Endothelial cell of umbilical vein (primary cell): Measurements from ENCODE around the gene FOXN1. TPM values are rescaled to one million over a fixed set of nuclear protein-coding genes. Genes with fewer than 3 reads are reported as not detected.

Experiments
- BruUV-seq: library from RNA; stranded (reverse); fragments of 400-500 nt; replicated peaks from 2 replicates; lab custom pipeline; 2021; lab: Mats Ljungman, UMichigan
- CTCF ChIA-PET: fragments of 300-600, 350-600 bp; sonication (Branson Sonifier 250); formaldehyde crosslinking; loops from one replicate; lab custom pipeline; 2021; ENCODE audit warnings: antibody characterized with exemption, inconsistent platforms; lab: Charles Lee
- POLR2A ChIA-PET: fragments of 300-600, 350-600 bp; sonication (Branson Sonifier 250); formaldehyde crosslinking; loops from one replicate; lab custom pipeline; 2021; ENCODE audit warnings: antibody characterized with exemption, inconsistent platforms; lab: Charles Lee
- DNase-seq: peaks from one replicate; pipeline ENCODE4 v3.0.0-alpha.2; 2011; ENCODE audit warnings: low read depth, low spot score
- FAIRE-seq: peaks from 2 replicates; lab custom pipeline; 2011; peaks lifted over from hg19 to GRCh38; lab: Jason Lieb, UNC
- H2AFZ ChIP-seq: 2 replicates; pipeline ENCODE4 v1.6.0; 2012; ENCODE audit warnings: low read depth, low read length, control low read depth, inconsistent platforms
- H3K27ac ChIP-seq: 2 replicates; pipeline ENCODE4 v1.5.1; 2011; ENCODE audit warnings: low read depth, mild to moderate bottlenecking, control low read depth, low read length, moderate library complexity; ENCODE audit not compliant: insufficient read depth
- H3K27me3 ChIP-seq, 2 experiments: 2 replicates each; pipeline versions ENCODE4 v1.6.0 to v1.6.1; 2011; ENCODE audit warnings: low read length in 2 of 2, mixed read lengths in 1 of 2; ENCODE audit not compliant: control insufficient read depth in 2 of 2, insufficient read depth in 2 of 2
- H3K36me3 ChIP-seq, 2 experiments: 2 replicates in 1 of 2; 3 replicates in 1 of 2; pipeline ENCODE4 v1.5.1; 2011; ENCODE audit warnings: low read length in 2 of 2, mild to moderate bottlenecking in 1 of 2, moderate library complexity in 1 of 2; ENCODE audit not compliant: control insufficient read depth in 2 of 2, insufficient read depth in 2 of 2; ENCODE audit errors: extremely low read depth in 1 of 2
- H3K4me1 ChIP-seq: 3 replicates; pipeline ENCODE4 v1.5.1; 2011; ENCODE audit warnings: mild to moderate bottlenecking, low read length; ENCODE audit not compliant: control insufficient read depth, insufficient read depth; ENCODE audit errors: extremely low read depth
- H3K4me2 ChIP-seq: 2 replicates; pipeline ENCODE4 v1.6.1; 2011; ENCODE audit warnings: low read length, control low read depth, mixed read lengths; ENCODE audit not compliant: insufficient read depth
- H3K4me3 ChIP-seq, 3 experiments: fragments of 200-600 bp in 1 of 3; sonication (generic), shearing (Covaris generic) in 1 of 3; replicated peaks in 1 of 3; 2 replicates each; pipeline ENCODE4 v1.5.1; 2011 to 2016; ENCODE audit warnings: control low read depth in 3 of 3, low read length in 3 of 3, mild to moderate bottlenecking in 2 of 3, inconsistent platforms in 1 of 3, low read depth in 1 of 3, moderate library complexity in 1 of 3; ENCODE audit not compliant: insufficient read depth in 1 of 3
- H3K79me2 ChIP-seq: 2 replicates; pipeline ENCODE4 v1.6.0; 2012; ENCODE audit warnings: low read length, inconsistent platforms; ENCODE audit not compliant: control insufficient read depth, insufficient read depth
- H3K9ac ChIP-seq: replicated peaks from 2 replicates; pipeline ENCODE3; 2011; ENCODE audit warnings: low read length, control low read depth; ENCODE audit not compliant: insufficient read depth; ENCODE audit errors: extremely low read depth
- H3K9me1 ChIP-seq: replicated peaks from 3 replicates; pipeline ENCODE4 v1.6.0; 2011; ENCODE audit warnings: mild to moderate bottlenecking, low read length; ENCODE audit not compliant: control insufficient read depth, insufficient read depth; ENCODE audit errors: extremely low read depth
- H3K9me3 ChIP-seq: replicated peaks from 2 replicates; pipeline ENCODE4 v1.5.1; 2012; ENCODE audit warnings: low read length, inconsistent platforms; ENCODE audit not compliant: control insufficient read depth, insufficient read depth
- H4K20me1 ChIP-seq: replicated peaks from 2 replicates; pipeline ENCODE3; 2011; ENCODE audit warnings: mild to moderate bottlenecking, low read length; ENCODE audit not compliant: control insufficient read depth, insufficient read depth; ENCODE audit errors: extremely low read depth
- EZH2 ChIP-seq: IDR thresholded peaks from 2 replicates; pipeline ENCODE4 v1.6.1; 2012; ENCODE audit warnings: borderline replicate concordance, low read depth, mild to moderate bottlenecking, moderate library complexity, low read length, inconsistent platforms; ENCODE audit not compliant: severe bottlenecking
- FOS ChIP-seq: IDR thresholded peaks from 2 replicates; pipeline ENCODE4 v1.6.1; 2011; ENCODE audit warnings: mild to moderate bottlenecking, low read length, moderate library complexity, borderline replicate concordance; ENCODE audit not compliant: insufficient read depth
- GATA2 ChIP-seq: IDR thresholded peaks from 2 replicates; pipeline ENCODE4 v1.7.0; 2011; ENCODE audit warnings: low read depth, mild to moderate bottlenecking, moderate library complexity, mixed read lengths, low read length; ENCODE audit not compliant: insufficient read length, insufficient read depth
- JUN ChIP-seq: IDR thresholded peaks from 2 replicates; pipeline ENCODE4 v1.6.1; 2011; ENCODE audit warnings: borderline replicate concordance, low read depth; ENCODE audit not compliant: insufficient read length, insufficient read depth
- MYC ChIP-seq: IDR thresholded peaks from one replicate; pipeline ENCODE4 v1.6.1; 2011; ENCODE audit warnings: mild to moderate bottlenecking, low read depth, low read length
- POLR2A ChIP-seq: IDR thresholded peaks from 2 replicates; pipeline ENCODE4 v1.6.1; 2012; ENCODE audit warnings: low read depth, mild to moderate bottlenecking, control low read depth, low read length
- POLR2AphosphoS5 ChIP-seq: IDR thresholded peaks from 2 replicates; pipeline ENCODE4 v1.6.1; 2012; ENCODE audit warnings: low read depth, mild to moderate bottlenecking, control low read depth, low read length, moderate library complexity; ENCODE audit not compliant: insufficient read depth
- dilution Hi-C: fragments of 300-500 bp; cut with MboI; formaldehyde crosslinking; loops from one replicate; pipeline ENCODE4 v1.15.0; 2019; ENCODE audit warnings: low sequenced_read_pairs; ENCODE audit not compliant: extremely low pct_ligation_motif_present
- intact Hi-C: fragments of 100-400 bp; cut with micrococcal nuclease; formaldehyde crosslinking; loops from one replicate; pipeline ENCODE4 v1.10.0; 2022
- polyA plus RNA-seq, 4 experiments: library from polyadenylated mRNA; depleted of rRNA in 3 of 4; stranded (reverse) in 3 of 4; unstranded in 1 of 4; fragments of >200 nt; gene quantifications; 2 replicates each; pipeline versions ENCODE4 v1.2.1 to v1.2.3, GENCODE V29; 2011 to 2012; ENCODE audit warnings: missing spikeins in 1 of 4
- total RNA-seq: library from RNA; stranded (reverse); gene quantifications from 2 replicates; pipeline ENCODE4 v1.2.3, GENCODE V29; 2021
- TF ChIP-seq, protein P1 (sequence below), 2 donors: IDR thresholded peaks; 1 replicate in 1 of 2; 2 replicates in 1 of 2; pipeline ENCODE4 v1.5.1; 2011; ENCODE audit warnings: low read length in 2 of 2, mild to moderate bottlenecking in 2 of 2, moderate library complexity in 2 of 2, control low read depth in 1 of 2, inconsistent platforms in 1 of 2, low read depth in 1 of 2; ENCODE audit not compliant: insufficient read depth in 1 of 2; ENCODE audit errors: extremely low read depth in 1 of 2
- TF ChIP-seq, protein P2 (sequence below): IDR thresholded peaks from 2 replicates; pipeline ENCODE4 v1.6.1; 2011; ENCODE audit not compliant: insufficient read depth, insufficient read length

FOXN1 gene
- total and polyA plus RNA-seq, 2 donors (not counting 3 experiments of a cell fraction or from before 2014, with no cell fraction given): not detected

DNA sequence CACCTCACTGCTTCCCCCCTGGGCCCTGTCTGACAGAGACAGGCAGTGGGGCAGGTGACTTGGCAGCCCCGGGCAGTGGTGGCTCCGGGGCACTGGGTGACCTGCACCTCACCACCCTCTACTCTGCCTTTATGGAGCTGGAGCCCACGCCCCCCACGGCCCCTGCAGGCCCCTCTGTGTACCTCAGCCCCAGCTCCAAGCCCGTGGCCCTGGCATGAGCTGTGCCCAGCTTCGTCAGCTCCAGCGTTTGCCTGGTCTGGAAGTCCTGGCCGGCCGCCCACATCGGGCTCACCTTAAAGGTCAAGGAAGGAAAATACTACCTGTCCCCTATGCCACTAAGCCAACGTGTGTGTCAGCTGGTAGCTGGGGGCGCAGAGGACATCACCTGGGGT is 31.1 kb downstream of the FOXN1 start:
- intact Hi-C loops (no loop called here), dilution Hi-C loops (no loop called here)
- Histone ChIP-seq H3K36me3 (no peaks in the 10 kb centered on the region), H3K79me2 (no peaks in the 10 kb centered on the region), H3K27me3 (peaks cover 0 to 2% of the 10 kb centered on the region in 2 experiments), H3K9me3 (no peaks in the 10 kb centered on the region), H3K4me3 (no peak overlapping the region), H2AFZ (no peak overlapping the region), H3K9ac (no peak overlapping the region), H3K27ac (no peak overlapping the region), H4K20me1 (no peaks in the 10 kb centered on the region), H3K4me1 (no peaks in the 10 kb centered on the region), H3K9me1 (no peaks in the 10 kb centered on the region), H3K4me2 (no peak overlapping the region)
- ChIA-PET CTCF (interaction anchor here (2.9 kb wide), 1 partner anchor 42 kb away, joined by 15 read pairs; no protein-coding TSS in a partner anchor), POLR2A (no interaction called here)
- DNase-seq (no peak), FAIRE-seq (no peak)
- TF ChIP-seq POLR2A (no peak), JUN (no peak)
- TF ChIP-seq, protein P1, sequence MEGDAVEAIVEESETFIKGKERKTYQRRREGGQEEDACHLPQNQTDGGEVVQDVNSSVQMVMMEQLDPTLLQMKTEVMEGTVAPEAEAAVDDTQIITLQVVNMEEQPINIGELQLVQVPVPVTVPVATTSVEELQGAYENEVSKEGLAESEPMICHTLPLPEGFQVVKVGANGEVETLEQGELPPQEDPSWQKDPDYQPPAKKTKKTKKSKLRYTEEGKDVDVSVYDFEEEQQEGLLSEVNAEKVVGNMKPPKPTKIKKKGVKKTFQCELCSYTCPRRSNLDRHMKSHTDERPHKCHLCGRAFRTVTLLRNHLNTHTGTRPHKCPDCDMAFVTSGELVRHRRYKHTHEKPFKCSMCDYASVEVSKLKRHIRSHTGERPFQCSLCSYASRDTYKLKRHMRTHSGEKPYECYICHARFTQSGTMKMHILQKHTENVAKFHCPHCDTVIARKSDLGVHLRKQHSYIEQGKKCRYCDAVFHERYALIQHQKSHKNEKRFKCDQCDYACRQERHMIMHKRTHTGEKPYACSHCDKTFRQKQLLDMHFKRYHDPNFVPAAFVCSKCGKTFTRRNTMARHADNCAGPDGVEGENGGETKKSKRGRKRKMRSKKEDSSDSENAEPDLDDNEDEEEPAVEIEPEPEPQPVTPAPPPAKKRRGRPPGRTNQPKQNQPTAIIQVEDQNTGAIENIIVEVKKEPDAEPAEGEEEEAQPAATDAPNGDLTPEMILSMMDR (IDR thresholded peaks at IDR 0.05; ENCODE audit: extremely low read depth in 1 of 2, insufficient read depth in 1 of 2, low read depth in 1 of 2, low read length in 2 of 2): no peak
- no TSS peak for BruUV-seq

DNA sequence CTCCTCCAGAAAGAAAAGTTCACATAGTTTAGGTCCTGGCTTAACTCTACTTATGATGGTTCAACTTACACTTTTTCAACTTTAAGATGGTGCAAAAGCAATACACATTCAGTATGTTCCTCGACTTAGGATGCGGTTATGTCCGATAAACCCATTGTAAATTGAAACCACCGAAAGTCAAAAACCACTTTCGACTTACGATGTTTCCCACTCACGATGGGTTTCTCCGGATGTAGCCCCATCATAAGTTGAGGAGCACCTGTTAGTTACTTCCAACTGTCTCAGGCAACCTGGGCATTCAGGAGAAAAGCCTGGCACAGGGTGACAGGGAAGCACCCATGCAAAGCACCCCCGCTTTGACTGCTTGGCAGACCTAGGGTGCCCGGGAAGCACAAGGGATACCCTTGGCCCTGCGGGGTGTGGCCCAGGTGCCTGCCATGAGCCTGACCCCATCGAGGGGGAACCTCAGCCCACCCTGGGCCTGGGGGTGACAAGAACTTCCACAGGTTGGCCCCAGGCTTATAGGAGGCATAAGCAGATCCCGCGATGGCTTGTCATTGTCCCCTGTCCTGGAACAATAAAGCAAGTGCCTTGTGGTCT is 32.2 kb downstream of the FOXN1 start:
- intact Hi-C loops: no loop called here
- Histone ChIP-seq H3K9ac (no peak overlapping the region), H3K4me1 (no peaks in the 10 kb centered on the region), H3K4me2 (no peak overlapping the region), H3K36me3 (no peaks in the 10 kb centered on the region), H4K20me1 (no peaks in the 10 kb centered on the region), H2AFZ (no peak overlapping the region), H3K9me3 (no peaks in the 10 kb centered on the region), H3K4me3 (no peak overlapping the region), H3K27me3 (peaks cover 0 to 2% of the 10 kb centered on the region in 2 experiments), H3K27ac (no peak overlapping the region), H3K79me2 (no peaks in the 10 kb centered on the region), H3K9me1 (no peaks in the 10 kb centered on the region)
- dilution Hi-C loops: no loop called here
- no peak for FAIRE-seq
- no TSS peak for BruUV-seq
- CTCF ChIA-PET: interaction anchor here (2.9 kb wide), 1 partner anchor 44 kb away, joined by 15 read pairs; no protein-coding TSS in a partner anchor
- POLR2A ChIA-PET: no interaction called here
- DNase-seq: no peak
- TF ChIP-seq, protein P2, sequence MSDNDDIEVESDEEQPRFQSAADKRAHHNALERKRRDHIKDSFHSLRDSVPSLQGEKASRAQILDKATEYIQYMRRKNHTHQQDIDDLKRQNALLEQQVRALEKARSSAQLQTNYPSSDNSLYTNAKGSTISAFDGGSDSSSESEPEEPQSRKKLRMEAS: no peak
- TF ChIP-seq POLR2AphosphoS5 (no peak), FOS (no peak), JUN (no peak), POLR2A (no peak), GATA2 (no peak), EZH2 (no peak), MYC (no peak)
- TF ChIP-seq, protein P1 (IDR thresholded peaks at IDR 0.05; ENCODE audit: extremely low read depth in 1 of 2, insufficient read depth in 1 of 2, low read depth in 1 of 2, low read length in 2 of 2): no peak
